H1 (cell line): ENCODE measurements around the gene UBE2F. TPM values are rescaled to one million over a fixed set of nuclear protein-coding genes. Genes with fewer than 3 reads are reported as not detected.

Experiments used
- CTCF ChIA-PET: fragments of 300-600 bp; sonication (Branson Sonifier 250); formaldehyde crosslinking; loops from one replicate; lab custom pipeline; 2021; ENCODE audit not compliant: partially characterized antibody; lab: Charles Lee
- POLR2A ChIA-PET: fragments of 300-600 bp; sonication (Branson Sonifier 250); formaldehyde crosslinking; loops from one replicate; lab custom pipeline; 2021; ENCODE audit warnings: inconsistent platforms; ENCODE audit not compliant: partially characterized antibody; lab: Charles Lee
- DNase-seq, 2 experiments: peaks; one replicate each; pipeline versions ENCODE4 v3.0.0 to v3.0.0-alpha.2; 2010 to 2022; ENCODE audit warnings: low spot score in 2 of 2, low read depth in 1 of 2, mixed read lengths in 1 of 2
- FAIRE-seq: peaks from 2 replicates; lab custom pipeline; 2011; peaks lifted over from hg19 to GRCh38; lab: Jason Lieb, UNC
- H2AFZ ChIP-seq: 2 replicates; pipeline ENCODE4 v1.8.1; 2012; ENCODE audit warnings: low read length, inconsistent platforms
- H2AK5ac ChIP-seq: 2 replicates; pipeline ENCODE4 v1.6.1; 2013; ENCODE audit warnings: low read depth, low read length
- H2BK120ac ChIP-seq: replicated peaks from 2 replicates; pipeline ENCODE3; 2013; ENCODE audit warnings: low read depth, low read length, inconsistent platforms
- H2BK12ac ChIP-seq: 2 replicates; pipeline ENCODE4 v1.6.1; 2013; ENCODE audit warnings: low read depth, low read length
- H2BK15ac ChIP-seq: 2 replicates; pipeline ENCODE4 v1.6.1; 2013; ENCODE audit warnings: low read length
- H2BK20ac ChIP-seq: 2 replicates; pipeline ENCODE4 v1.6.1; 2013; ENCODE audit warnings: low read length
- H2BK5ac ChIP-seq: 2 replicates; pipeline ENCODE4 v1.6.1; 2013; ENCODE audit warnings: low read depth, low read length
- H3K14ac ChIP-seq: 2 replicates; pipeline ENCODE4 v1.6.1; 2013; ENCODE audit warnings: inconsistent platforms; ENCODE audit not compliant: insufficient read length
- H3K18ac ChIP-seq: 2 replicates; pipeline ENCODE4 v1.6.1; 2013; ENCODE audit warnings: low read length; ENCODE audit errors: extremely low read depth
- H3K23ac ChIP-seq: 2 replicates; pipeline ENCODE4 v1.6.1; 2013; ENCODE audit warnings: inconsistent platforms; ENCODE audit not compliant: insufficient read length
- H3K23me2 ChIP-seq: 2 replicates; pipeline ENCODE4 v1.6.1; 2013; ENCODE audit warnings: low read depth, low read length
- H3K27ac ChIP-seq: 2 replicates; pipeline ENCODE4 v1.6.1; 2011; ENCODE audit warnings: low read depth, low read length, inconsistent platforms
- H3K27me3 ChIP-seq, 4 experiments: replicated peaks in 1 of 4; 1 replicate in 1 of 4; 2 replicates in 3 of 4; pipeline versions ENCODE4 v1.6.1 to v1.8.1; 2011 to 2013; ENCODE audit warnings: low read length in 3 of 4, mild to moderate bottlenecking in 3 of 4, inconsistent platforms in 2 of 4, mixed read lengths in 2 of 4, moderate library complexity in 1 of 4; ENCODE audit not compliant: control insufficient read depth in 3 of 4, insufficient read depth in 3 of 4; ENCODE audit errors: extremely low read depth in 1 of 4
- H3K36me3 ChIP-seq, 4 experiments: 2 replicates each; pipeline versions ENCODE4 v1.6.1 to v1.8.1; 2011 to 2013; ENCODE audit warnings: mild to moderate bottlenecking in 4 of 4, low read length in 3 of 4, moderate library complexity in 2 of 4, control low read depth in 1 of 4, inconsistent platforms in 1 of 4; ENCODE audit not compliant: insufficient read depth in 4 of 4, control insufficient read depth in 2 of 4
- H3K4ac ChIP-seq: replicated peaks from 2 replicates; pipeline ENCODE3; 2013; ENCODE audit warnings: low read length, low read depth, mixed read lengths, inconsistent platforms; ENCODE audit not compliant: insufficient read length
- H3K4me1 ChIP-seq, 4 experiments: replicated peaks in 1 of 4; 1 replicate in 1 of 4; 2 replicates in 3 of 4; pipeline versions ENCODE4 v1.6.1 to v1.8.1; 2011 to 2013; ENCODE audit warnings: low read length in 3 of 4, inconsistent platforms in 2 of 4, mixed read lengths in 1 of 4; ENCODE audit not compliant: insufficient read depth in 4 of 4, control insufficient read depth in 3 of 4
- H3K4me2 ChIP-seq, 2 experiments: 2 replicates each; pipeline versions ENCODE4 v1.6.1 to v1.8.1; 2011 to 2013; ENCODE audit warnings: low read depth in 2 of 2, low read length in 2 of 2, control low read depth in 1 of 2, inconsistent platforms in 1 of 2, mild to moderate bottlenecking in 1 of 2; ENCODE audit not compliant: insufficient read depth in 1 of 2
- H3K4me3 ChIP-seq, 4 experiments: fragments of 200-600, 300-600 bp in 1 of 4; sonication (generic), shearing (Covaris generic), sonication (Bioruptor Twin) in 1 of 4; 2 replicates each; pipeline versions ENCODE4 v1.5.1 to v1.8.1; 2011 to 2016; ENCODE audit warnings: low read length in 4 of 4, low read depth in 3 of 4, control low read depth in 2 of 4, inconsistent platforms in 2 of 4, mild to moderate bottlenecking in 2 of 4, mixed read lengths in 1 of 4, moderate library complexity in 1 of 4; ENCODE audit not compliant: insufficient read depth in 2 of 4; ENCODE audit errors: extremely low read depth in 1 of 4
- H3K56ac ChIP-seq: replicated peaks from 2 replicates; pipeline ENCODE3; 2013; ENCODE audit warnings: low read depth, mild to moderate bottlenecking, mixed read lengths, low read length, inconsistent platforms; ENCODE audit not compliant: insufficient read length
- H3K79me1 ChIP-seq: 2 replicates; pipeline ENCODE4 v1.6.1; 2013; ENCODE audit warnings: low read depth, low read length, control low read depth
- H3K79me2 ChIP-seq, 2 experiments: 2 replicates each; pipeline versions ENCODE4 v1.6.1 to v1.8.1; 2012 to 2013; ENCODE audit warnings: low read length in 2 of 2, mild to moderate bottlenecking in 2 of 2, inconsistent platforms in 1 of 2; ENCODE audit not compliant: insufficient read depth in 2 of 2, control insufficient read depth in 1 of 2
- H3K9ac ChIP-seq, 4 experiments: replicated peaks in 1 of 4; 1 replicate in 1 of 4; 2 replicates in 3 of 4; pipeline versions ENCODE4 v1.6.1 to v1.8.1; 2011 to 2013; ENCODE audit warnings: low read depth in 3 of 4, low read length in 3 of 4, control low read depth in 2 of 4, mild to moderate bottlenecking in 2 of 4, moderate library complexity in 2 of 4, inconsistent platforms in 1 of 4; ENCODE audit errors: extremely low read depth in 1 of 4
- H3K9me3 ChIP-seq, 2 experiments: 2 replicates each; pipeline versions ENCODE4 v1.6.1 to v1.8.1; 2012 to 2013; ENCODE audit warnings: mild to moderate bottlenecking in 2 of 2, moderate library complexity in 2 of 2, control low read depth in 1 of 2, inconsistent platforms in 1 of 2, low read depth in 1 of 2, low read length in 1 of 2, mixed read lengths in 1 of 2; ENCODE audit not compliant: insufficient read depth in 2 of 2
- H4K20me1 ChIP-seq, 2 experiments: replicated peaks in 1 of 2; 2 replicates each; pipeline versions ENCODE3 to v1.8.1; 2011 to 2013; ENCODE audit warnings: inconsistent platforms in 2 of 2, low read length in 2 of 2, mild to moderate bottlenecking in 1 of 2; ENCODE audit not compliant: insufficient read depth in 2 of 2, control insufficient read depth in 1 of 2
- H4K5ac ChIP-seq: 2 replicates; pipeline ENCODE4 v1.6.1; 2013; ENCODE audit warnings: low read length, low read depth, mixed read lengths, inconsistent platforms; ENCODE audit not compliant: insufficient read length
- H4K8ac ChIP-seq: 2 replicates; pipeline ENCODE4 v1.8.0; 2013; ENCODE audit warnings: mild to moderate bottlenecking, moderate library complexity, low read length, inconsistent platforms; ENCODE audit not compliant: insufficient read depth; ENCODE audit errors: extremely low read depth
- H4K91ac ChIP-seq: replicated peaks from 2 replicates; pipeline ENCODE3; 2013; ENCODE audit warnings: low read length, mixed read lengths, inconsistent platforms; ENCODE audit not compliant: insufficient read length
- BCL11A ChIP-seq, 2 experiments: IDR thresholded peaks; one replicate each; pipeline ENCODE4 v1.6.1; 2011; ENCODE audit warnings: low read depth in 2 of 2, low read length in 2 of 2, mild to moderate bottlenecking in 2 of 2
- CHD1 ChIP-seq: IDR thresholded peaks from 2 replicates; pipeline ENCODE4 v1.6.1; 2012; ENCODE audit warnings: low read depth, low read length, improper control_type of control experiment
- E2F6 ChIP-seq: IDR thresholded peaks from 2 replicates; pipeline ENCODE4 v1.6.1; 2012; ENCODE audit warnings: inconsistent platforms
- EGR1 ChIP-seq: IDR thresholded peaks from 2 replicates; pipeline ENCODE4 v1.6.1; 2011; ENCODE audit warnings: low read depth, low read length, borderline replicate concordance
- HDAC2 ChIP-seq, 2 experiments: fragments of 300-600 bp in 1 of 2; sonication (generic) in 1 of 2; IDR thresholded peaks; 2 replicates each; pipeline ENCODE4 v1.6.1; 2011 to 2012; ENCODE audit warnings: low read depth in 2 of 2, low read length in 2 of 2, mild to moderate bottlenecking in 2 of 2, moderate library complexity in 2 of 2, borderline replicate concordance in 1 of 2, inconsistent platforms in 1 of 2
- KDM4A ChIP-seq: IDR thresholded peaks from one replicate; pipeline ENCODE4 v1.7.1; 2012; ENCODE audit warnings: low read depth, mild to moderate bottlenecking, moderate library complexity, low read length, inconsistent platforms; ENCODE audit not compliant: severe bottlenecking
- MAFK ChIP-seq: IDR thresholded peaks from 2 replicates; pipeline ENCODE4 v1.6.1; 2012; ENCODE audit warnings: low read depth, mild to moderate bottlenecking, improper control_type of control experiment, low read length
- SIX5 ChIP-seq: IDR thresholded peaks from 2 replicates; pipeline ENCODE4 v1.6.1; 2011; ENCODE audit warnings: mild to moderate bottlenecking, low read depth, low read length
- SRF ChIP-seq: IDR thresholded peaks from 2 replicates; pipeline ENCODE4 v1.6.1; 2011; ENCODE audit warnings: mild to moderate bottlenecking, low read depth, low read length, moderate library complexity
- TAF1 ChIP-seq: IDR thresholded peaks from 2 replicates; pipeline ENCODE4 v1.6.1; 2011; ENCODE audit warnings: mild to moderate bottlenecking, low read depth, low read length
- TAF7 ChIP-seq: optimal IDR thresholded peaks from 2 replicates; pipeline ENCODE3; 2011; ENCODE audit warnings: low read depth, mild to moderate bottlenecking, inconsistent platforms, low read length, moderate library complexity, borderline replicate concordance
- TBP ChIP-seq: IDR thresholded peaks from 2 replicates; pipeline ENCODE4 v1.6.1; 2011; ENCODE audit warnings: low read depth, low read length, improper control_type of control experiment
- WGBS, 2 experiments: shearing (Covaris generic) in 1 of 2; methylation state at CpG; one replicate each; pipeline versions ENCODE4 v1.1.6 to v1.1.7; 2013 to 2015; ENCODE audit warnings: low lambda C conversion rate in 2 of 2, mixed read lengths in 2 of 2, inconsistent platforms in 1 of 2, low coverage in 1 of 2, missing lambda C conversion rate in 1 of 2; ENCODE audit not compliant: insufficient replicate concordance in 2 of 2, insufficient coverage in 1 of 2, insufficient read length in 1 of 2; ENCODE audit errors: extremely low coverage in 1 of 2, missing lambda C conversion rate in 1 of 2; 5-methylcytosine and 5-hydroxymethylcytosine counted together
- polyA plus RNA-seq, 7 experiments: library from polyadenylated mRNA; depleted of rRNA in 3 of 7; stranded (reverse) in 5 of 7; unstranded in 2 of 7; fragments of >200 nt in 5 of 7; fragments of 200-250 nt in 2 of 7; gene quantifications; 1 replicate in 5 of 7; 2 replicates in 1 of 7; 4 replicates in 1 of 7; pipeline versions ENCODE4 v1.2.1 to v1.2.3, GENCODE V29; 2011 to 2013; ENCODE audit warnings: missing spikeins in 2 of 7, mixed read lengths in 2 of 7
- total RNA-seq: library from RNA; stranded (reverse); fragmentation: NEBNext Ultra II Directional; extraction: Animal tissue kit (Norgen Biotek cat#: 25700); gene quantifications from 2 replicates; pipeline ENCODE4 v1.2.1, GENCODE V29; 2021

Gene UBE2F
- total and polyA plus RNA-seq, 2 of the 8 experiments (the other 6 are each of a cell fraction or from before 2014, with no cell fraction given): 43.3 to 59.8 TPM

- Histone ChIP-seq H2BK5ac (no peak overlapping the region), H3K23me2 (no peaks in the 10 kb centered on the region), H2BK12ac (no peak overlapping the region), H3K9me3 (no peaks in the 10 kb centered on the region), H3K4me1 (no peaks in the 10 kb centered on the region), H2BK15ac (no peak overlapping the region), H2BK20ac (no peak overlapping the region), H3K79me2 (peaks cover 0 to 11% of the 10 kb centered on the region in 2 experiments; a peak in 2 of 4 replicates), H3K56ac (no peak overlapping the region), H2AFZ (no peak overlapping the region), H2BK120ac (no peak overlapping the region), H3K27me3 (no peaks in the 10 kb centered on the region), H3K23ac (no peak overlapping the region), H3K18ac (no peak overlapping the region), H4K5ac (no peak overlapping the region), H3K36me3 (peaks cover 19 to 63% (median 44%) of the 10 kb centered on the region in 4 experiments), H3K4me3 (no peak overlapping the region), H3K9ac (no peak overlapping the region), H3K4ac (no peak overlapping the region), H3K14ac (no peak overlapping the region), H4K20me1 (peaks cover 6 to 8% of the 10 kb centered on the region in 2 experiments), H4K8ac (no peak overlapping the region), H3K27ac (no peak overlapping the region), H3K4me2 (no peak overlapping the region), H2AK5ac (no peak overlapping the region), H3K79me1 (no peaks in the 10 kb centered on the region), H4K91ac (no peak overlapping the region)
- DNase-seq: no peak
- no peak for FAIRE-seq
- ChIA-PET CTCF (no interaction called here), POLR2A (no interaction called here)
- WGBS, 2 experiments: 100% methylated on average over 5 of the region's 5 CpGs; no CpG with 5 or more reads in 1 of the 2 experiments
- no peak for TF ChIP-seq MAFK
- TF ChIP-seq BCL11A (IDR thresholded peaks at IDR 0.05; ENCODE audit: low read depth in 2 of 2, low read length in 2 of 2): no peak
- TF ChIP-seq SIX5: no peak
- TF ChIP-seq TBP: no peak
- TF ChIP-seq SRF: no peak
- no peak for TF ChIP-seq EGR1
- no peak for TF ChIP-seq CHD1
- TF ChIP-seq E2F6: no peak
- TF ChIP-seq HDAC2 (IDR thresholded peaks at IDR 0.05; ENCODE audit: borderline replicate concordance in 1 of 2, low read depth in 2 of 2, low read length in 2 of 2): no peak
- no peak for TF ChIP-seq TAF7
- no peak for TF ChIP-seq KDM4A
- no peak for TF ChIP-seq TAF1
Measured at GRCh38 chr2:238083919-238084318, 117.1 kb downstream of the UBE2F start.
